DMS153 (cell line): ENCODE measurements around the gene GLRX5.

Experiments
- DNase-seq: peaks from one replicate; lab custom pipeline; 2025; lab: John Stamatoyannopoulos, UW

GLRX5 gene

DNA sequence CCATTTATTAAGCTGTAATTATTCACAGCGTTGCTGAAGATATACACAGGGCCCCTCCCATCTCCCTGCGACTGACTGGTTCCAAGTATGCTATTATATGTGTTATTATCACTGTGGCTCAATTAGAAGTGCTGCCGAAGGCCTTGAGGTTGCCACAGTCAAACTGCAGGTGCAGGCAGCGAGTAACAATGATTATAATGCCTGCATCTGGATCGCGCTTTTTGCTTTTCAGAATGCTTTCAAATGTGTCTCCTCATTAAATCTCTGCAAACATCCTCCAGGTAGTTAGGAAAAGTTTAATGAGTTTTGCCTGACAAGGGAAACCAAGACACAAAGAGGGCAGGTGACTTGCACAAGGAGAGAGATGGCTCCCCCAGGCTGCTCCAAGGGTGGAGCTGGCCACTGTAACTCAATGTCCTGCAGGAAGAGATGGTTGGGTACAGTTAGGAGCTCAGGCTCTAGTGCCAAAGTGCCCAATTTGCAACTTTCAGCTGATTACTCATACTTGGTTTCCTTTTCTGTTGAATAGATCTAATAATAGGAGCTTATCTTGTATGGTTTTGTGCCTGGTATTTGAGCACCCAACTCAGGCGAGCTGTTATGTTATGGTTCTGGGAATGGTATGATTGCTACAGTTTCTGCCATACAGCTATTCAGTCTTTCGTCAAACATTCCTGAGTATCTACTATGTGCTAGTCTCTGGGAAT, 16.7 kb upstream of the GLRX5 start:
- DNase-seq, result no peak

DNA sequence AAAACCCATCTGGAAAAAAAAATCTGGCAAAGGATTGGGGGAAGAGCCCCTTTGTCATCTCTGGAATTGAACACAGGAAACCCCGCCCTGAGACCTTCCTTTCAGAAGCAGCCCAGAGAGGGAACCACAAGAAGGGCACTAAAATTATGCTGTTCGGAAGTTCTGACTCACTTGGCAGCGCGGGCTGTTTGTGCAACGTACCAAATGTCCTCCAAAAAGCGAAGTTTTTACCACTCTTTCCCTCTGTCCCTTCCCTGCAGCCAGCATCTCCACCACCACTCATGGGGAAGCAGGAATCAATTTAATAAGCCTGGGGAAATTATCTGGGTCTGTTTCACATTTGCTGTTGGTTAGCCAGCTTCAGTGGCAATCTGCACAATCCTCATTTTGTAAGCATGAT, 15.2 kb upstream of the GLRX5 start:
- DNase-seq, result no peak

DNA sequence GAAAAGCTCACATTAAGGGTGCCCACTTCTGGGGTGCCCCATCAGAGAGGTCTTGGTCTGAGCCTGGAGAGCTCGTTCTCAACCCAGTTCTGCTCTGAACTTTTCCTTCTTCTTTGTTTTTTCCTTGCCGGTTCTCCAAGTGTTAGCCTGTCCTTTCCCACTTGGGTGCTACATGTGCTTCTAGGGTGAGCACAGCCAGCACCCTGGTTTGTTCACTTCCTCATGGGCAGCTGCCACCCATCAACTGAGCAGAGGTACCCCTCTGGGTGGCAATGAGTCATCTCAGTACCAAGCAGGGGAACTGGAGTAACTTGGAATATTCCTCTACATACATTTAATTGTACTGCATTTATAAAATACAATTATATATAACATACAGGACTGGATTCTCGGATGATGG, 14.5 kb upstream of the GLRX5 start:
- DNase-seq, result no peak

DNA sequence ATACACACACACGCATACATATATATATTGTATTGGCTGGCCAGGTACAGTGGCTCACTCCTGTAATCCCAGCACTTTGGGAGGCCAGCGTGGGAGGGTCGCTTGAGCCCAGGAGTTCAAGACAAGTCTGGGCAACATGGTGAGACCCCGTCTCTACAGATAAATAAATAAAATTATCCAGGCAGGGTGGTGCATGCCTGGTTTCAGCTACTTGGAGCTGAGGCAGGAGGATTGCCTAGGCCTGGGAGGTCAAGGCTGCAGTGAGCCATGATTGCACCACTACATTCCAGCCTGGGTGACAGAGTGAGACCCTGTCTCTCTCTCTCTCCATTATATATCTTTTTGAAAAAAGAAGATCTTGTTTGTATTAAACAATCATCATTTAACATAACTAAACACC, 13.8 kb upstream of the GLRX5 start:
- DNase-seq, result no peak

DNA sequence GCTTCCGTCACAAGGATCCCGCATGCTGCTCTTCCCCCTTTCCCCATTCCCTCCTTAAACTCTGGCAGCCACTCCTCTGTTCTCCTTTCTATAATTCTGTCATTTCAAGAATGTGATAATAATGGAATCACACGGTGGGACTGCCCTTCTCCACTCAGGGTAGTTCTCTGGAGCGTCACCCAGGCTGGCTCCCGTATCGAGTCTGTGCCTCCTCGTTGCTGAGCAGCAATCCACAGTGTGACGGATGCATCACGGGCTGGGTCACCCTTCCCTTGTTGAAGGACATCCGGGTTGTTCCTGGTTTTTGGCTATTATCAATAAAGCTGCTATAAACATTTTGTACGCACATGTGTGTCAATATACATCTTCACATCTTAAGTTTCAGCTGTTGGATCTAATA, 12.7 kb upstream of the GLRX5 start:
- no peak for DNase-seq

DNA sequence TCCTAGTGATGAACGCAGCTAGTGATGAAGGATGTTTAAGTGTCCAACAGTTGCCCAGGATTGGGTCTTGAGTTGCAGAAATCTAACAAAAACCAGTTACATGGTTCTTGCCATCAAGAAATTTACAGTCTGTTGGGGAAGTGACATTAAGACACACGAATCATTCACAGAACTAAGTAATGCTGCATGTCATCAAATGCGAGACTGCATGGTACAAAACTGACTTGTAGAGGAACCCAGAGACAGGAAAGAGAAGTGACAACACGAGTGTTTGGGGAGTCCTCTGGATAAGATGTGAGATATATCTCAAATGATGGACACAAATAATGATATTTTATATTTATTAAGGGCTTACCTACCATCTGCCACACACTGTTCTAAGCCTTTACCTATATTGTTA, 12.3 kb upstream of the GLRX5 start:
- DNase-seq, result no peak

DNA sequence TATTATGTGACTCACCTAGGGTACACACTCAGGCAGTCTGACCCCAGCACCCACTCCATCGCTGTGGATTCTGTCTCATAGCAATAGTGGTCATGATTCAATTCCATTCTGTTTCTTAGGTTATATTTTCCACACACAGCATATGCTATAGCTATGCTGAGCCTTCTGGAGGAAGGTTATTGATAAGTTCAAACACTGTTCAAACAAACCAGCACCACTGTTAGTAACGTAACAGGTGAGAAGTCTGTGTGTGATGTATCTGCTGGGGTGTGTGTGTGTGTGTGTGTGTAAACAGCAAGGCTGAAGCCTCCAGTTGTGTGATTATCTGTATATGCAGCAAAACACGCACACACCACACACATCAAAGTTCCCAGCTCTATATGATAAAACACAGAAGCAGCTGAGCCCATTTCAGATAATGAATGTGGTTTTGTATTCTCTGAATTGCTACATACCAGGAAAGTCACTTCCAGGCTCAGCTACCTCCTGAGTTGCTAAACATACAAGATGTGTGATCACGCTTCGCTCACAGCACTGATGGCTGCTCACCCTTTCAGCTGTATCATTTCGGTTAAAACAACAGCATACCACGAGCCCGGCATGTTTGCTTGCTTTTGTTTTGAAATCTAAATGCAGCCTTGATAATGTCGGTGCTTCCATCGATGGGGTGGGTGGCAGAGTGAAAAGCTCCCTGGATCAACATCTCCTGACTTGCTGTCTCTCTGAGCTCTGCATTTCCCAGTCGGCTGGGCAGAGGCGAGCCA, 11.6 kb upstream of the GLRX5 start:
- DNase-seq, result no peak

DNA sequence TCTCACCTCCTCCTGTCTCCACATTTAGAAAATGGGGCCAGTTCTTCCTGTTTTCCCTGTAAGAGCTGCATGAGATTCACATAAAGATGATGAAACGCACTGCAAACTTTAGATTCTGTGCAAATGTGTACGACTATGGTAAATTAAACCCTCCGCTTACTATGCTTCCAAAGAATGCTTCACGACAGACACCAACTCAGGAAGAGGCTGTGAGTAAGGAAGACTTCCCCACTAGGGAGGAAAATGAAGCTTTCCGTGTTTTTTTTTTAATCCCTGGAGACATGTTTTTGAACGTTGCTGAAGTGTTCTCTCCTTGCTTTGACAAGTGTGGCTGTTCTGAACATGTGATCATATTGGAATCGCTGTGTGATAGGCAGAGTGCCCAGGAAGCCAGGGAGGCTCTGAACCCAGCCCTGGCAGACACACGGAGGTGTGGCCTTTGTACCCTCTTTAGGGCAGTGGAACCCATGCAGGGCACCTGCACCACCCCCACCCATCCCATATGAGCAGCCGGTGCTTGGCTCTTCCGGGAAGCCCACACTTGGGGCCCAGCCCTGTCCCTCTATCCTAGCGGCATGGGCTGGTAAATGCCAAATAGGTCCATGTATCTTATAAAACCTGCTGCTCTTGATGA, 10.9 kb upstream of the GLRX5 start:
- DNase-seq, result peak; percentile 45

DNA sequence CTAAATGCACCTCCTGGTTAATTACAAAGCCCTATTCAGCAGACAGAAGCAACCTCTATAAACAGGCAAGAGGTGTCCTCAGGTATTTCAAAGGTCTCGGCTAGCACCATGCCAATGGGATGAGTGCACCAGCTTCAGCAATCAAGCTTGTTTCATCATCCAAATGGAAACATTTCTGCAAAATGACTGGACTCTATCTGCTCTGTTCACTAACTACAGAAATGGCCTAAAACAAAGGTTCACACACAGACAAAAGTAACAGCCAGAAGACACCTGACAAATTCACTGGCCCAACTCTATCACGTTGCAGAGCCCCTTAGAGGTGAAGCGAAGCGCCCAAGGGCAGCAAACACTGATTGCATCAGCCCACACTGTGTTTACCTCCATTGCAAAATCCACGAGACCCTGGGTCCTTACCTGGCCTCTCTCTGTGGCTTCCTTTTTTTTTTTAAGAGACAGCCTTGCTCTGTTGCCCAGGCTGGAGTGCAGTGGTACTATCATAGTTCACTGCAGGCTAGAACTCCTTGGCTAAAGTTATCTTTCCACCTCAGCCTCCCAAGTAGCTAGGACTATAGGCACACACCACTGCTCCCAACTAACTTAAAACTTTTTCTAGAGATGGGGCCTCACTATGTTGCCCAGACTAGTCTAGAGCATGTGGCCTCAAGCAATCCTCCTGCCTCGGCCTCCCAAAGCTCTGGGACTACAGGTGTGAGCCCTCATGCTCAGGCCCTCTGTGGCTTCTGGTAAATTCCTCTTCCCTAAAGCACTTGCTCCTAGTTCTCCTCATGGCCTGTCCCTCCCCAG, 9.9 kb upstream of the GLRX5 start:
- no peak for DNase-seq

DNA sequence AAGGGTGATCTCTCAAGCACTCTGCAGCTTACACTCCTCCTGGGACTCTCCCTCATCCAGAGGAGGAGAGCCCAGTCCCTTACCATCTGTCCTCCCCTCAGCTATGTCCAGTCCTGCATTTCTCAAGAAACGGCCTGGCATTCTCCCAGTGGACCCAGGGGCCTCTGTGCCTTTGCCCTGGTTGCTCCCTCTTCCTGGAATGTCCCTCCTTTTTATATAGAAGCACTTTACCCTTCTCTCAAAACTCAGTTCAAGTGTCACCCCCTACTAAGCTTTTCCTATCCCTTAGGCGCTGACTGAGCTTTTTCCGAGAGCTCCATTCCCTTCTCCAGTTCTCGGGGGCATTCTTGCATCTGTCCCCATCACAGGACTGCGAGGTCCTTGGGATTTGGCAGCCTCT, 8.9 kb upstream of the GLRX5 start:
- DNase-seq, result no peak

DNA sequence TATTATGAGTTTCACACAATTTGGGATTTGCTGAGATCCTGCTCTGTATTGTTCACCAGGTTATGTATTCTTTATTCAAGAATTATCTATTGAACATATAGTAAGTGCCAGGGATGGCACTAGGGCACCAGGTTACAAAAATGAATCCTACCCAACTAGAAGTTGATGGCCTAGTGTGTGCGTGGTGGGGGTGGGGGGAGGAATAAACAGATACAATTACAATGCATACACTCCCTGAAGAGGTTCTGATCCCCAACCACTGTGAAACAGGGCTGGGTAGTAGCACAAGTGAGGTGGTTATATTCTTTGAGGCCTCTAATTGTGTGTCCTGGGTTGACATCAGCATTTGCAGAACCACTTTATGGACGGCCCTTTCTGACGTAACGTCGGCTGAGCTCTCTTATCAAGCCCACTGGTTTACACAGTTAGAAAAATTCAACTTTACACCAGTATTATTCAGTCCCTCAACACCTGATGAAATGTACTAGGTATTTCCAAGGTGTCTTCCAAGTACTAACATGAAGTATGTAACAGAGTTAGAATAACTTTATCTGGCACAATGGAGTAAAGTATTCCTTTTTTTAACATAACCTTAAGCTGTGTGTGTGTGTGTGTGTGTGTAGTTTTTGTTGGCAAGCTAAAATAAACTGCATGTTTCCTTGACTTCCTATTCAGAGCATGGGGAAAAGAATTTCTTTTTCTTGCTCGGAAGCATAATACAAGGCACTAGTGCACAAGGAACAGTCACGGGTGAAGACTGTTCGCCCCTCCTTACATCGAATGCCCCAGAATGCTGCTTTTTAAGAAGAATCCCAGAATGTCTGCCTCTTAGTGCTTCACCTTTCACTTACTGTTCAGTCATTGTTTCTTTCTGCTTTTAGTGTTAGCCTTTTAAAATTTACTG, 8.1 kb upstream of the GLRX5 start:
- DNase-seq, result no peak

DNA sequence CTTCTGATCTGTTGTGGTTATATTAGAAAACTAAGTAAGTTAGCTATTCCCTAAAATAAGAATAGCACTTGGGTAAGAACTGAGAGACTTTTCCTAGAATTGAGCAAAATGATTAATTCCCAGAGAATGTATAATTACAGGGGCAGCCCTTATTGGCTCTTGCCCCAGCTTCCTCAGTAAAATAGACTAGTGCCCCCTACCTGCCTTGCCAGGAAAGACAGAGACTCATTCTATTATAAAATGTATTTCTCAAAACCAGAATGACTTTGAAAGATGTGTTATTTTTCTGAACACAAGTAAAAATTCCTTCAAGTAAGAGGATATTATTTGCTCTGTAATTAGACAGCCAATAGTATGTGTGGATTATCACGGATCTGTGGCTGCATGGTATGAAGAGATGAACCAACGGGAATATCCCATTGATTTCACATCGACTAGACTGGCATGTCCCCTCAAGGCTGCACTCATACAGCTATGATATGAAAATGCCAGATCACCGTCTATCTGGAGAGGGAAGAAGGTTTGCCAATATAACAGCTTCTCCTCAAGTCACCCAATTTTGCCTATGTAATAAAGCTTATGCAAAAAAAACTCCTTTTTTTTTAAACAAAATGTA, 7.4 kb upstream of the GLRX5 start:
- DNase-seq, result no peak

DNA sequence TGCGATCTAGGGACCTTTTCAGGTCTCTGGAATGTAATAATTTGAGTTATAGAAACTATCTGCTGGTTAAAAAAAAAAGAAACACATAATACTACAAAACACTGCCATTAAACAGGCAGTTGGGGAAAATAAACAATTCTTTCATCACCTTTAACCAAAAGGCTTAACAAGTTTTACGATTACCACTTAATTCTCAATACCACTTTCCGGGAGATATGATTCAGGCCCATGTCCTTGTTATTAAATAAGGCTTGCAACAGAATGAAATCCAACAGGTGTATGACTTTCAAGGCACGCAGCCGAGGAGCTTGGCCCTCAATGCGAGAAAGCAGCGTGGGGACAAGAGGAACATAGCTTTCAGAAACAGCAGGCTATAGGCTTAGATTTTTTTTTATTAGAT, 5.6 kb upstream of the GLRX5 start:
- no peak for DNase-seq

DNA sequence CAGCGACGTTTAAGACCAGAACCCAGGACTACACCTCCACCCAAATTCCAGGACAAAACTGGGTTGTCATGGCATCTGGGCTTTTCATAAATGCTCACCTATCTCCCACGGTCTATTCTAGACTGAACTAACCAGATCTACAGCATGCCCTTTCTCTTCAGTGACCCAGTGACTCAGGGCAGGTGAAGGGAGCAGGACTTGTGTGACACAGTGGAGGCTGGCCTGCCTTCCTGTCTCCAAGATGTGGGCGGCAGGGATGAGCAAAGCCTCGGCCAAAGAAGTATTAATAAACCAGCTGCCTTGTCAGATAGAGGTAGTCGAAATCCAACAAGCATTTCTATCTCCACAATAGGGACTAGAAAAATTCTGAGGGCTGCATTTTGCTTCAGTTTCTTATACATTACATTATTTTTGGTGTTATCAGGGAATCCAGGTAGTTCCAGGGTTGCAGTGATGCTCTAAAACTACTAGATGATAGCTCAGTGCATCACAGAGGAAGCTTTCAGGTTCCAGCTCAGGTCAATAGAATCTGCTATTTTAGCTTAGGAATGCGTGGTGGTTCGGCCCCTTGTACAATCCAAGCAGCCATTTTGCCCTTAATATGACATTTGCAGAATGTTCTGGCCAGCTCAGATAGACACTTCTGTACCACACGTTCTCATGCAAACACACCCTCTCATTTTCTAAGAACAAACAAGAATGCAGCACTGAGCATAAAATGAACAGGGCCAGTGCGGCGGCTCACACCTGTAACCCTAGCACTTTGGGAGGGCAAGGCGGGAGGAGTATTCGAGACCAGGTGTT, 4.2 kb upstream of the GLRX5 start:
- no peak for DNase-seq

DNA sequence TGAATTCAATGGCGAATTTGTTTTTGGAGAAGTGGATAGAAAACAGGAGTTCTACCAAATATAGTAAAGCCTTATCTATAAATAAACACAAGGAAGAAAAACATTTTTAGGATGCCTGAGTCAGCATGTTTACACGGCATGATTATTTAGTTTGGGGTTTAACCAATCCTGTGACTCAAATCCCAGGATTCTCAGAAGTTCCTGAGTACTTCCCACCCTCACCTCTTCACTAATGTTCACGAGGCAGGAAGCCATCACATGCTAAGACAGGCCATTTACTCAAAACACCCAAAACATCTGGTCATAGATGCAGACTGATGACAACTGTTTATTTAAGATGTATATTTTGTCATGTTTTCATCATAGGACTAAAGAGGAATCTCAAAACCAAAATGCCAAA, 3.4 kb upstream of the GLRX5 start:
- no peak for DNase-seq

DNA sequence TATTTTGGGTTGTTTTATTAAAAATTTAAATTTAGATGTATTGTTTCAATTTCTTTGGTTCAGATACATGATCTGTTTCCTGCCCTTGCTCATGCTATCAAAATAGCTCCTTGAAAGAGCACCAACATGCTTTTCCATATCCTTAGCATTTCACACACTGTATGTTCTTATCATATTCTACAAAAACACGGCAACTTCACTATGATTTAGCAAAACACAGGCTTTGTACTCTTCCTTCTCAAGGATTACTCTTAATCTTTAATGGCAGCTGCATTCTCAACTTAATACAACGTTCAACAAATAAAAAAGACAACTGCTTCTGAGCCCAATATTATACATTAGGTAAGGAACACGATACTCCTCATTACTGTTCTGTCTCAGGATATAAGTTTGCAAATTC, 2.9 kb upstream of the GLRX5 start:
- no peak for DNase-seq

DNA sequence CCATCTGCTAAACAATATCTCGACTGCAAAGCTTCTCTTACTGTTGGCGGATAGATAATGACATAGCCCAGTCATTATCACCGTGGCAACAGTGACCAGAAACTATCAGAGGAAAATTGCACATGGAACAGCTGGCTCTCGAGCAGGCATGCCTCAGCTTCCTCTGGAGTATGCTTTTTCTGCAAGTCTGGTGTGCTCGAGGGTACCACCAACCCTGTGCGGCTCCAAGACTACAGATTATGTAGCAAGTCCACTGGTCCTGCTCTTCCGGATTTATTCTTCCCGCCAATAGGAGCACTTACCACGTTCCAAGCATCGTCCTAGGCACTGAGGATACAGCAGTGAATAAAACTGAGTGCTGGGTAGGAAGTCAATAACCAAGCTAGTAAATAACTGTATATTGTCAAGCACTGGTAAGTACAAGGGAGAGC, 1.4 kb upstream of the GLRX5 start:
- no peak for DNase-seq

DNA sequence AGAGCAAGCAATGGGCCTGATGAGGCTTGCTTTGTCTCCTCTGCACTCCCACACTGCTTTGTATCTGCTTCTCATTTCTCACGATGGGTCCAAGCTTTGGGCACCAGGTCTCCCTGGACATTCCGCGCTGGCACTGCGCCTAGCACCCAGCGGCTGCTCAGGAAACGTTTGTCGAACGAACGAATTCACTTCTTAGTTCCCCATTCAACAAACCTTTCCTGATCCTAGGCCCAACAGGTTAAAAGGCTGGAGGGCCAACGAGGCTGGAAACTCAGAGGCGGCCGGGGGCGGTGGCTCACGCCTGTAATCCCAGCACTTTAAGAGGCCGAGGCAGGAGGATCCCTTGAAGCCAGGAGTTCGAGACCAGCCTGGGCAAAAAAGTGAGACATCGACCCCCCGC, 1.0 kb upstream of the GLRX5 start:
- DNase-seq, result no peak

DNA sequence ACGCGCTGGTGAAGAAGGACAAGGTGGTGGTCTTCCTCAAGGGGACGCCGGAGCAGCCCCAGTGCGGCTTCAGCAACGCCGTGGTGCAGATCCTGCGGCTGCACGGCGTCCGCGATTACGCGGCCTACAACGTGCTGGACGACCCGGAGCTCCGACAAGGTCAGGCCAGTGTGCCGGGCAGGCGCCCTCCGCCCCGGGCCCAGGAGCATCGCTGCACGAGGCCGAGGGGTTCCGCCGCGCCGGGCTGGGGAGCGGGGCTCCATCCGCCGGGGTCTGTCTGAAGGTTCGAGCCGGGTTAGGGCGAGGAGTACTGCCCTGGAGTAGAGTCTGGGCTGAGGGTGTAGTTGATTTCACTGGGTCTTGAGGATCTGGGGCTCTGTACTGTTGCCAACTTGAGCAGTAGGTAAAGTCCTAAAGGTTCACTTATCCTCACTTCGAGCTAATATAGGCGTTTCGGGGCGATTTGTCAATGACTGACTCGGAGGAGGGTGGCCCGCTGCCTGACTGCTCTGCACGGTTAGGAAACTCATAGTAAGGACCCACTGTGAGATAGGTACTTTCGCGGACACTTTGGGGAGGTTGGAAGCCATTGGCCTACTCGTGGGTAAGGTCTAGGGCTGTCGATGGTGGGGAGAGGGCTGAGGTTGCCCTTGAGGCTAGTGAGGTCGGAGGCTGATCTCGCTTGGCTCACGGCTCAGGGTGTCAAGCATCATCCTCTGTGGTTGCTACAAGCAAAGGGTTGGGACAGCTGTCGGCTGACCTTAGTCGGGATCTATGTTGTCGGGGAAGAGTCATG, 574 bp downstream of the GLRX5 start:
- no peak for DNase-seq
